Mucosa of rectum (tissue), 2 donors: ENCODE measurements around the gene RNPS1.

Source experiments
- H3K27ac ChIP-seq, 2 donors: one replicate each; pipeline ENCODE4 v1.7.0; 2013; ENCODE audit warnings: inconsistent platforms in 2 of 2, low read depth in 2 of 2, low read length in 2 of 2
- H3K27me3 ChIP-seq, 2 donors: one replicate each; pipeline ENCODE4 v1.7.0; 2013; ENCODE audit warnings: low read length in 2 of 2; ENCODE audit not compliant: control insufficient read depth in 2 of 2, insufficient read depth in 2 of 2
- H3K36me3 ChIP-seq, 2 donors: one replicate each; pipeline ENCODE4 v1.7.0; 2013; ENCODE audit warnings: low read length in 2 of 2; ENCODE audit not compliant: control insufficient read depth in 2 of 2, insufficient read depth in 2 of 2
- H3K4me1 ChIP-seq, 2 donors: one replicate each; pipeline ENCODE4 v1.7.0; 2013; ENCODE audit warnings: low read length in 2 of 2, mild to moderate bottlenecking in 1 of 2; ENCODE audit not compliant: control insufficient read depth in 2 of 2, insufficient read depth in 2 of 2
- H3K4me3 ChIP-seq, 2 donors: one replicate each; pipeline ENCODE4 v1.7.0; 2013; ENCODE audit warnings: low read length in 2 of 2
- H3K9ac ChIP-seq, 2 donors: one replicate each; pipeline ENCODE4 v1.7.0; 2013; ENCODE audit warnings: low read length in 2 of 2, low read depth in 1 of 2, mild to moderate bottlenecking in 1 of 2
- H3K9me3 ChIP-seq, 2 donors: one replicate each; pipeline ENCODE4 v1.7.0; 2013; ENCODE audit warnings: low read length in 2 of 2; ENCODE audit not compliant: control insufficient read depth in 2 of 2
- donor health status: healthy.
- donor health status: Normal muscosa, but diverticular disease.

Gene RNPS1

GRCh38 chr16:2295056-2295798, 27.3 kb upstream of the RNPS1 start:
- Histone ChIP-seq H3K4me1 (no peaks in the 10 kb centered on the region), H3K36me3 (no peaks in the 10 kb centered on the region), H3K4me3 (no peak overlapping the region), H3K27ac (no peak overlapping the region), H3K9me3 (no peaks in the 10 kb centered on the region), H3K27me3 (no peaks in the 10 kb centered on the region), H3K9ac (no peak overlapping the region)

- Histone ChIP-seq H3K9me3 (no peaks in the 10 kb centered on the region), H3K4me3 (no peak overlapping the region), H3K27ac (no peak overlapping the region), H3K27me3 (no peaks in the 10 kb centered on the region), H3K36me3 (no peaks in the 10 kb centered on the region), H3K4me1 (no peaks in the 10 kb centered on the region), H3K9ac (no peak overlapping the region)
Measured at GRCh38 chr16:2292221-2292620, 24.3 kb upstream of the RNPS1 start.

- H3K27me3 ChIP-seq = no peaks in the 10 kb centered on the region
- H3K9me3 ChIP-seq = no peaks in the 10 kb centered on the region
- H3K36me3 ChIP-seq = no peaks in the 10 kb centered on the region
- no peak overlapping the region for H3K27ac ChIP-seq
- no peaks in the 10 kb centered on the region for H3K4me1 ChIP-seq
- H3K9ac ChIP-seq = no peak overlapping the region
- H3K4me3 ChIP-seq = no peak overlapping the region
Measured at GRCh38 chr16:2289282-2289681, 21.4 kb upstream of the RNPS1 start.

GRCh38 chr16:2288726-2289125, 20.8 kb upstream of the RNPS1 start:
- Histone ChIP-seq H3K4me1 (no peaks in the 10 kb centered on the region), H3K27me3 (no peaks in the 10 kb centered on the region), H3K27ac (no peak overlapping the region), H3K36me3 (no peaks in the 10 kb centered on the region), H3K9me3 (no peaks in the 10 kb centered on the region), H3K9ac (no peak overlapping the region), H3K4me3 (no peak overlapping the region)

- Histone ChIP-seq H3K9me3 (no peaks in the 10 kb centered on the region), H3K9ac (no peak overlapping the region), H3K4me1 (no peaks in the 10 kb centered on the region), H3K27me3 (no peaks in the 10 kb centered on the region), H3K27ac (no peak overlapping the region), H3K36me3 (no peaks in the 10 kb centered on the region), H3K4me3 (no peak overlapping the region)
Measured at GRCh38 chr16:2287916-2288547, 20.1 kb upstream of the RNPS1 start.

GRCh38 chr16:2286550-2286949, 18.6 kb upstream of the RNPS1 start:
- Histone ChIP-seq H3K4me3 (no peak overlapping the region), H3K9ac (no peak overlapping the region), H3K27ac (no peak overlapping the region), H3K9me3 (no peaks in the 10 kb centered on the region), H3K36me3 (no peaks in the 10 kb centered on the region), H3K27me3 (no peaks in the 10 kb centered on the region), H3K4me1 (no peaks in the 10 kb centered on the region)

- no peaks in the 10 kb centered on the region for H3K9me3 ChIP-seq
- H3K4me3 ChIP-seq = no peak overlapping the region
- no peak overlapping the region for H3K9ac ChIP-seq
- H3K27ac ChIP-seq = no peak overlapping the region
- H3K27me3 ChIP-seq = no peaks in the 10 kb centered on the region
- no peaks in the 10 kb centered on the region for H3K4me1 ChIP-seq
- H3K36me3 ChIP-seq = no peaks in the 10 kb centered on the region
Measured at GRCh38 chr16:2285731-2286191, 17.8 kb upstream of the RNPS1 start.

- no peaks in the 10 kb centered on the region for H3K9me3 ChIP-seq
- no peak overlapping the region for H3K4me3 ChIP-seq
- no peak overlapping the region for H3K27ac ChIP-seq
- no peak overlapping the region for H3K9ac ChIP-seq
- no peaks in the 10 kb centered on the region for H3K4me1 ChIP-seq
- no peaks in the 10 kb centered on the region for H3K27me3 ChIP-seq
- H3K36me3 ChIP-seq = no peaks in the 10 kb centered on the region
Measured at GRCh38 chr16:2284797-2285576, 17.1 kb upstream of the RNPS1 start.

GRCh38 chr16:2284001-2284770, 16.3 kb upstream of the RNPS1 start:
- H3K9me3 ChIP-seq = no peaks in the 10 kb centered on the region
- no peaks in the 10 kb centered on the region for H3K36me3 ChIP-seq
- no peak overlapping the region for H3K9ac ChIP-seq
- H3K27ac ChIP-seq = no peak overlapping the region
- H3K4me3 ChIP-seq = no peak overlapping the region
- no peaks in the 10 kb centered on the region for H3K4me1 ChIP-seq
- no peaks in the 10 kb centered on the region for H3K27me3 ChIP-seq
